Gastroesophageal sphincter (tissue), 4 donors: ENCODE measurements around the gene GINM1. TPM values are rescaled to one million over a fixed set of nuclear protein-coding genes. Genes with fewer than 3 reads are reported as not detected.

Experiments used
- ATAC-seq: fragments of 150-250 bp; one replicate; pipeline ENCODE4 v1.9.1; 2016; ENCODE audit warnings: mild to moderate bottlenecking, moderate library complexity
- H3K27ac ChIP-seq, 4 donors: fragments of 200-600 bp; sonication (generic) in 3 of 4; 1 replicate in 3 of 4; 2 replicates in 1 of 4; pipeline ENCODE4 v1.5.1; 2016 to 2019
- H3K27me3 ChIP-seq: fragments of 200-600 bp; sonication (generic); one replicate; pipeline ENCODE4 v1.5.1; 2019
- H3K36me3 ChIP-seq, 2 donors: fragments of 200-600 bp; sonication (generic); one replicate each; pipeline ENCODE4 v1.5.1; 2019; ENCODE audit warnings: control low read depth in 1 of 2
- H3K4me1 ChIP-seq, 3 donors: fragments of 200-600 bp; sonication (generic); 1 replicate in 2 of 3; 2 replicates in 1 of 3; pipeline ENCODE4 v1.5.1; 2016 to 2019; ENCODE audit warnings: control low read depth in 2 of 3
- H3K4me3 ChIP-seq, 2 donors: fragments of 200-600 bp; sonication (generic); one replicate each; pipeline ENCODE4 v1.5.1; 2019; ENCODE audit warnings: mild to moderate bottlenecking in 1 of 2, moderate library complexity in 1 of 2
- H3K9me3 ChIP-seq, 3 donors: fragments of 200-600 bp; sonication (generic); one replicate each; pipeline ENCODE4 v1.5.1; 2017 to 2019; ENCODE audit warnings: control low read depth in 2 of 3
- EP300 ChIP-seq: sonication (generic); formaldehyde crosslinking; IDR thresholded peaks from one replicate; pipeline ENCODE4 v1.6.1; 2017; ENCODE audit warnings: antibody characterized with exemption, mild to moderate bottlenecking
- POLR2A ChIP-seq, 2 donors: fragments of 450-650 bp; IDR thresholded peaks; one replicate each; pipeline ENCODE4 v1.6.1; 2017; ENCODE audit warnings: antibody characterized with exemption in 2 of 2, mild to moderate bottlenecking in 2 of 2, moderate library complexity in 1 of 2
- POLR2AphosphoS5 ChIP-seq: sonication (generic); formaldehyde crosslinking; IDR thresholded peaks from one replicate; pipeline ENCODE4 v1.6.1; 2017; ENCODE audit warnings: antibody characterized with exemption
- WGBS, 2 donors: methylation state at CpG; one replicate each; pipeline ENCODE4 v1.1.5; 2018; ENCODE audit warnings: low coverage in 1 of 2; 5-methylcytosine and 5-hydroxymethylcytosine counted together
- total RNA-seq, 4 donors: library from RNA; depleted of rRNA; stranded (reverse); fragments of >200 nt; gene quantifications; one replicate each; pipeline ENCODE4 v1.1.0, GENCODE V29; 2016
- TF ChIP-seq, protein P1 (sequence below), 4 experiments: fragments of 200-600 bp in 2 of 4; fragments of 450-650 bp in 2 of 4; sonication (generic) in 1 of 4; IDR thresholded peaks; one replicate each; pipeline ENCODE4 v1.5.1; 2017 to 2019; ENCODE audit warnings: antibody characterized with exemption in 4 of 4, mild to moderate bottlenecking in 2 of 4, moderate library complexity in 2 of 4

The GINM1 gene
- total RNA-seq, 4 donors from 2014 or later, result 53.0 to 80.8 (median 62.4) TPM

DNA sequence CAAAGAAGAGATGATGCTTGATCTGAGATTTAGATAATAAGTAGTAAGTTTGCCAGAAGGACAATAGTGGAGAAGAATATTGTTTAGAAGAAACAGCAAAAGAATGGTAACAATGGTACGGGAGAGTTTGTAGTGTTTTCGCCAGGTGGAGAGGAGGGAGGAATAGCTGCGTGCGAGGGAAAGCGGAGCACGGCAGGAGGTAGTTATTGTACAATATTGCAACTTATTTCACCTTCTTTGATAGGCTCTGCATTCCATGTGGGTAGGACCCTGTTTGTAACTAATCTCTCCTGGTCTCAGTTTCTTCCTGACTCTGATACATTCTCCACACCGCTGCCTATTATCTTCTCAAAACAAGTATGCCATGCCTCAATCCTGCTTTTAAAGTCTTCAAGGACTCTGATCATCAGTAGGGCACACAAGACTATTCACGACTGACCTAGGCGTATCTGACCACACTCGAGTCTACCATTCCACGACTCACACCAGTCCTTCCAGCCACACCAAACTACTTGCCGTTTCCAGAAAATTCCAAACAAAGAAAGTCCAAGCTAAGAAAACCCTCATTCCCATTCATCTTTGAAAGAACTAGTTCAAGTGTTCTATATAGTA lies 21.4 kb upstream of the GINM1 start:
- no peaks in the 10 kb centered on the region for H3K9me3 ChIP-seq
- peaks cover 6 to 43% (median 9%) of the 10 kb centered on the region in 3 donors for H3K4me1 ChIP-seq
- WGBS, 2 donors, result 11 to 25% methylated on average over 10 to 12 of the region's 12 CpGs
- H3K4me3 ChIP-seq, result peak overlapping the region; percentile 85 to 92
- H3K36me3 ChIP-seq, result peaks cover 0 to 13% of the 10 kb centered on the region in 2 donors
- ATAC-seq, result no peak
- H3K27me3 ChIP-seq, result peaks cover 2% of the 10 kb centered on the region
- H3K27ac ChIP-seq, result peak overlapping the region; percentile 91 to 95 (median 92)
- TF ChIP-seq EP300 (no peak), POLR2AphosphoS5 (no peak), POLR2A (IDR thresholded peaks at IDR 0.05) (no peak)
- TF ChIP-seq, protein P1, sequence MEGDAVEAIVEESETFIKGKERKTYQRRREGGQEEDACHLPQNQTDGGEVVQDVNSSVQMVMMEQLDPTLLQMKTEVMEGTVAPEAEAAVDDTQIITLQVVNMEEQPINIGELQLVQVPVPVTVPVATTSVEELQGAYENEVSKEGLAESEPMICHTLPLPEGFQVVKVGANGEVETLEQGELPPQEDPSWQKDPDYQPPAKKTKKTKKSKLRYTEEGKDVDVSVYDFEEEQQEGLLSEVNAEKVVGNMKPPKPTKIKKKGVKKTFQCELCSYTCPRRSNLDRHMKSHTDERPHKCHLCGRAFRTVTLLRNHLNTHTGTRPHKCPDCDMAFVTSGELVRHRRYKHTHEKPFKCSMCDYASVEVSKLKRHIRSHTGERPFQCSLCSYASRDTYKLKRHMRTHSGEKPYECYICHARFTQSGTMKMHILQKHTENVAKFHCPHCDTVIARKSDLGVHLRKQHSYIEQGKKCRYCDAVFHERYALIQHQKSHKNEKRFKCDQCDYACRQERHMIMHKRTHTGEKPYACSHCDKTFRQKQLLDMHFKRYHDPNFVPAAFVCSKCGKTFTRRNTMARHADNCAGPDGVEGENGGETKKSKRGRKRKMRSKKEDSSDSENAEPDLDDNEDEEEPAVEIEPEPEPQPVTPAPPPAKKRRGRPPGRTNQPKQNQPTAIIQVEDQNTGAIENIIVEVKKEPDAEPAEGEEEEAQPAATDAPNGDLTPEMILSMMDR (IDR thresholded peaks at IDR 0.05), result no peak

DNA sequence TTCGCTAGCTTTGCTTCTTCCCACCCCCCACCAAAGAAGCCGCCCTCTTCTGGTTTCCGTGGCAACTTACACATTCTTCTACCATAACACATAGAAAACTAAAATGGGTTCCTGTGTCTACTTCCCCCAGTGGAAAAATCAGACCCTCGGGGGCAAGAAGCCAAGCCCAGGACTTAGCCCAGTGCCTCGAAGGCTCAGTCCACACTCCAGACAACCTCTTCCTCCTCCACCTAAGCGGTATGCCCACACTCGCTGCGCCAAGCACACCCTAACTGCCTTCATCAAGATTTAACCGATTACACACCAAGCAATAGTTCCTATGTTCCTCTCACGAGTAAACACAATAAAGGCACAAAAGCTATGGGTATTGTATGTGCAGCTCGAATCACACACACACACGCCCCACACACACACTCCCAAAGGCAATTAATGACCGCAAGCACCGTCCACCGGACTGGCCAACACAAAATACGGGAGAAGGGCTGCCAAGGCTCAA lies 20.9 kb upstream of the GINM1 start:
- H3K27me3 ChIP-seq, result peaks cover 8% of the 10 kb centered on the region
- WGBS, 2 donors, result 1% methylated on average over 9 to 10 of the region's 16 CpGs
- peak; percentile 13 for ATAC-seq
- peak overlapping the region; percentile 91 to 95 (median 92) for H3K27ac ChIP-seq
- H3K36me3 ChIP-seq, result peaks cover 0 to 8% of the 10 kb centered on the region in 2 donors
- H3K4me1 ChIP-seq, result peaks cover 6 to 43% (median 9%) of the 10 kb centered on the region in 3 donors
- TF ChIP-seq POLR2AphosphoS5, result no peak
- no peak for TF ChIP-seq EP300
- TF ChIP-seq POLR2A (IDR thresholded peaks at IDR 0.05), result no peak
- TF ChIP-seq, protein P1 (IDR thresholded peaks at IDR 0.05), result peak in 1 of 4 experiments; percentile 6
- peak overlapping the region; percentile 85 to 92 for H3K4me3 ChIP-seq
- no peaks in the 10 kb centered on the region for H3K9me3 ChIP-seq

DNA sequence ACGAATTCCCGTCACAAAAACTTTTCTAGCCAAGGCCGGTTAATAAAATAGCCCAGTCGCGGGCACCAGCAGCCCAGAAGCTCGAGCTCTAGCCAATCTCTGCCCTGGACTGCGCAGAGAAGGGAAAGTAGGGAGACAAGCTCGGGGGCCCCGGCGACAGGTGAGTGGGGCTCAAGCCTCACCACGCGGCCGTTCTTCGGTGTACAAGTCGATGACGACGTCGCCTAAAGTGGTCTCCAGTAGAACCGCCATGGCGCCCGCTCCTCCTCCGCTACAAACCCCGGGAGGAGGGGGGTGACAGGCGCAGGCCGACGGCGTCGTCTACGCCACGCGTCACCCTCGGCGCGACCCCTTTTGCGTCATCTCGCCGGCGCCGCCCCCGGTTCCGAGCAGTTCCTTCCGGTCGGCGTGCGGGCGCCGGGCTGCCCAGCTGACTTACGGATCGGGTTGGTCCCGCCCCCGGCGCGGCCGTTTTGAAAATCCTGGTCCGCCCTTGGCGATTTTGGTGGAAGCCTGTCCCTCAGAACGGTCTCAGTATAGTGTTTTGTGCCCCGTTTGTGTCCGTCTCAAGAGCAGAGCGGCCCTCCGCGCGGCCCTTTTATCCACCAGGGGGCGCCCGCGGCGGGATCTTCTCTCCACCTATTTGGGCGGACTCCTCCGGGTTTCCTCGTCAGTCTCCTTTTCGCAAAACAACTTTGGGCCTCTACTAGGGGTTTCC lies 20.3 kb upstream of the GINM1 start, which contains the start of gene PPIL4:
Gene PPIL4 (minus strand): TSS at position 290 of the 718 bp plus-strand sequence. CDS start 38 bp downstream, at position 252.
- WGBS, 2 donors, result 0% methylated on average over 7 of the region's 71 CpGs; no CpG with 5 or more reads in 1 of the 2 donors
- TF ChIP-seq EP300 (no peak), POLR2A (IDR thresholded peaks at IDR 0.05) (peak; percentile 83 to 88), POLR2AphosphoS5 (peak; percentile 94)
- TF ChIP-seq, protein P1 (IDR thresholded peaks at IDR 0.05), result peak; percentile 44 to 80 (median 74)

DNA sequence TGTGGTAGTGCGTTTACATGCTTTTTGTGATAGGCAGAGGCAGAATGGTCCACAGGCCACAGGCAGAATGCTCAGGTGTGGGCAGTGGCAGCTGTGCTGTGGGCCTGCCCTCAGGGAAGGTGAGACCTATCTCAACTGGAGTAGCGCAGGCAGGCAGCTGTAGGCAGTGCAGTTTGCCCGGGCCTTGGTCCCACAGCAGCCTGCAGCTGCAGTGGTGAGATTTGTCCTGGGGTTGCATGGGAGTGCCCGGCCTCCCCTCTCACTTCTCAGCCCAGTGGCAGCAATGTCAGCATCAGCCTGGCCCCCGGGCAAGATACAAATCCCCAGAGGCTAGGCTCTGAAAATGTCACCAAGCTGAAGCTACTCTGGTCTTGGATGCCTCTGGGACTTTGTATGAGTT lies 14.3 kb upstream of the GINM1 start:
- TF ChIP-seq EP300, result no peak

More for the DNA sequence above, 20.3 kb upstream of the GINM1 start, which contains the start of gene PPIL4:
- no peaks in the 10 kb centered on the region for H3K9me3 ChIP-seq
- peaks cover 0 to 2% of the 10 kb centered on the region in 2 donors for H3K36me3 ChIP-seq
- H3K27ac ChIP-seq, result peak within 1 kb of the TSS; percentile 91 to 95 (median 92)
- peaks cover 6 to 43% (median 9%) of the 10 kb centered on the region in 3 donors for H3K4me1 ChIP-seq
- ATAC-seq, result peak; percentile 99
- H3K4me3 ChIP-seq, result peak within 1 kb of the TSS; percentile 85 to 92
- peaks cover 9% of the 10 kb centered on the region for H3K27me3 ChIP-seq

DNA sequence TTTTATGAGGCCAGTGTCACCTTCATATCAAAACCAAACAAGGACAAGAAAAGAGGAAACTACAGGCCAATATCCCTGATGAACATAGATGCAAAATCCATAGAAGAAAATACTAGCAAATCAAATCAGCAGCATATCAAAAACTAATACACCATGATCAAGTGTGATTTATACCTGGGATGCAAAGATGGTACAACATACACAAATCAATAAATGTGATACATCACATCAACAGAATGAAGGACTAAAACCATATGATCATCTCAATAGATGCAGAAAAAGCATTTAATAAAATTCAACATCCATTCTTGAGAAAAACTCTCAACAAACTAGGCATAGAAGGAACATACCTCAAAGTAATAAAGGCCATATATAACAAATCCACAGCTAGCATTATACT lies 8.1 kb upstream of the GINM1 start:
- H3K9me3 ChIP-seq, result no peaks in the 10 kb centered on the region

More for the DNA sequence above, 14.3 kb upstream of the GINM1 start:
- Histone ChIP-seq H3K36me3 (no peaks in the 10 kb centered on the region), H3K4me1 (no peaks in the 10 kb centered on the region), H3K27me3 (peaks cover 28% of the 10 kb centered on the region), H3K9me3 (no peaks in the 10 kb centered on the region), H3K27ac (no peak overlapping the region), H3K4me3 (no peak overlapping the region)
- ATAC-seq, result no peak
- 95% methylated on average over 4 of the region's 5 CpGs; no CpG with 5 or more reads in 1 of the 2 donors for WGBS, 2 donors

More for the DNA sequence above, 8.1 kb upstream of the GINM1 start:
- Histone ChIP-seq H3K27me3 (peaks cover 8% of the 10 kb centered on the region), H3K27ac (no peak overlapping the region), H3K4me3 (no peak overlapping the region), H3K4me1 (no peaks in the 10 kb centered on the region), H3K36me3 (no peaks in the 10 kb centered on the region)
- no peak for ATAC-seq
- TF ChIP-seq POLR2A (IDR thresholded peaks at IDR 0.05) (no peak), POLR2AphosphoS5 (no peak), EP300 (no peak)
- TF ChIP-seq, protein P1 (IDR thresholded peaks at IDR 0.05), result no peak
